ENCODE data around the gene SMARCAL1. TPM values are rescaled to one million over a fixed set of nuclear protein-coding genes. Genes with fewer than 3 reads are reported as not detected.

Gene SMARCAL1
- total and polyA plus RNA-seq, 2 experiments from 2014 or later = 10.3 to 17.2 TPM

- no peaks in the 10 kb centered on the region for H3K79me2 ChIP-seq (replicated peaks; ENCODE audit: insufficient read depth)
- no peaks in the 10 kb centered on the region for H4K20me1 ChIP-seq (replicated peaks; ENCODE audit: insufficient read depth)
- ATAC-seq = no peak
- Mint-ChIP-seq H3K36me3 (ENCODE audit: low read depth) (no peaks in the 10 kb centered on the region), H3K9me3 (no peaks in the 10 kb centered on the region), H3K27ac (no peak overlapping the region), H3K27me3 (ENCODE audit: insufficient read depth, low read depth, poor library complexity) (peaks cover 5% of the 10 kb centered on the region), H3K4me1 (peaks cover 24% of the 10 kb centered on the region), H3K4me3 (no peak overlapping the region)
- H3K27ac ChIP-seq (ENCODE audit: low read depth) = no peak overlapping the region
- no peaks in the 10 kb centered on the region for H3F3A ChIP-seq (replicated peaks; ENCODE audit: low read depth)
- H3K4me3 ChIP-seq = no peak overlapping the region
- H3K27me3 ChIP-seq (ENCODE audit: insufficient read depth) = no peaks in the 10 kb centered on the region
- no peak overlapping the region for H3K4me2 ChIP-seq
- H3K4me1 ChIP-seq (ENCODE audit: insufficient read depth) = no peaks in the 10 kb centered on the region; the same call in 1 of the 2 replicates
- DNase-seq (ENCODE audit: low spot score) = no peak
- H3K36me3 ChIP-seq (ENCODE audit: insufficient read depth) = no peaks in the 10 kb centered on the region
- H3K9me2 ChIP-seq (ENCODE audit: insufficient read depth) = 0 out of 2 replicates have a peak, but pooled peaks cover 7% of the 10 kb centered on the region
- no peak for TF ChIP-seq EZH2 (IDR thresholded peaks at IDR 0.05; ENCODE audit: low read depth, unreplicated experiment)
- TF ChIP-seq CTCF (conservative IDR thresholded peaks at IDR 0.05; ENCODE audit: low read depth in 2 of 2) = no peak
- TF ChIP-seq ZNF331 (CRISPR knock-in tag; IDR thresholded peaks at IDR 0.05; ENCODE audit: low read depth) = no peak
- TF ChIP-seq ZNF114 (CRISPR knock-in tag; IDR thresholded peaks at IDR 0.05) = no peak
- no peak for TF ChIP-seq POLR2AphosphoS5 (IDR thresholded peaks at IDR 0.05; ENCODE audit: low read depth)
- TF ChIP-seq CREB1 (CRISPR knock-in tag; IDR thresholded peaks at IDR 0.05; ENCODE audit: low read depth) = no peak
- TF ChIP-seq ZNF462 (CRISPR knock-in tag; IDR thresholded peaks at IDR 0.05) = no peak
- TF ChIP-seq ETS1 (IDR thresholded peaks at IDR 0.05) = no peak
- TF ChIP-seq REST (IDR thresholded peaks at IDR 0.05; ENCODE audit: unreplicated experiment) = no peak
- TF ChIP-seq JUNB (IDR thresholded peaks at IDR 0.05; ENCODE audit: unreplicated experiment) = no peak
- no peak for TF ChIP-seq STAT1 (IDR thresholded peaks at IDR 0.05; ENCODE audit: unreplicated experiment)
- TF ChIP-seq NANOG (IDR thresholded peaks at IDR 0.05; ENCODE audit: borderline replicate concordance) = no peak
- TF ChIP-seq EZH2phosphoT487 (IDR thresholded peaks at IDR 0.05; ENCODE audit: unreplicated experiment) = no peak
- H2AFZ ChIP-seq = no peak overlapping the region
These were observed 49.1 kb upstream of the SMARCAL1 start for GRCh38 chr2:216363221-216363620.

All from GM23338 (cell line).